ENCODE measurements around the gene MICAL3. TPM values are rescaled to one million over a fixed set of nuclear protein-coding genes. Genes with fewer than 3 reads are reported as not detected.

Gene MICAL3
- total and polyA plus RNA-seq, 4 donors: 4.4 to 30.7 (median 15.4) TPM

DNA sequence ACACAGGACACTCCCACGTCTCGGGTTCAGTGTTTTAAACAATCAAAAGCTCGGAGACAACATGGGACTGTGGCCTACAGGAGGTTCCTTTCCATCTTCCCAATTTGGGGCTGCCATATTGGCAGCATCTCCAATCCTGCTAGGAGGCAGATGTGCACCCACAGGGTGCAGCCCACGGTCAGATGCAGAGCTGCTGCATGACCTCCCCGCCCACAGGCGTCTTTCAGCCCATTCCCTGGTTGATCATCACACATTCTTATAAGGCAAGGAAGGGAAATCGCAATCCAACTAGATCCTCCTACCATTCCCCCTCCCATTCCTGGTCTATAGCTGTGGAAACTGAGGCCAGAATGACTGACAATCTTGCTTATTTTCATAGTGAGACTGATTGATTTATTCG is 121.4 kb downstream of the MICAL3 start:
- H3K4me3 ChIP-seq: no peak overlapping the region
- H3K9ac ChIP-seq (ENCODE audit: insufficient read depth in 1 of 2, low read length in 2 of 2): no peak overlapping the region
- peak overlapping the region in 1 of 2 donors; percentile 54 for H3K27ac ChIP-seq (ENCODE audit: low read depth in 1 of 2, low read length in 1 of 2)
- H3K36me3 ChIP-seq (ENCODE audit: control insufficient read depth in 4 of 4, insufficient read depth in 4 of 4, low read length in 4 of 4): peaks cover 4 to 32% (median 10%) of the 10 kb centered on the region in 4 donors
- WGBS, 2 donors: 97% methylated on average over 8 of the region's 8 CpGs
- no peak for ATAC-seq (ENCODE audit: insufficient read depth, low FRiP score)
- DNase-seq: no peak
- TF ChIP-seq, protein P1, sequence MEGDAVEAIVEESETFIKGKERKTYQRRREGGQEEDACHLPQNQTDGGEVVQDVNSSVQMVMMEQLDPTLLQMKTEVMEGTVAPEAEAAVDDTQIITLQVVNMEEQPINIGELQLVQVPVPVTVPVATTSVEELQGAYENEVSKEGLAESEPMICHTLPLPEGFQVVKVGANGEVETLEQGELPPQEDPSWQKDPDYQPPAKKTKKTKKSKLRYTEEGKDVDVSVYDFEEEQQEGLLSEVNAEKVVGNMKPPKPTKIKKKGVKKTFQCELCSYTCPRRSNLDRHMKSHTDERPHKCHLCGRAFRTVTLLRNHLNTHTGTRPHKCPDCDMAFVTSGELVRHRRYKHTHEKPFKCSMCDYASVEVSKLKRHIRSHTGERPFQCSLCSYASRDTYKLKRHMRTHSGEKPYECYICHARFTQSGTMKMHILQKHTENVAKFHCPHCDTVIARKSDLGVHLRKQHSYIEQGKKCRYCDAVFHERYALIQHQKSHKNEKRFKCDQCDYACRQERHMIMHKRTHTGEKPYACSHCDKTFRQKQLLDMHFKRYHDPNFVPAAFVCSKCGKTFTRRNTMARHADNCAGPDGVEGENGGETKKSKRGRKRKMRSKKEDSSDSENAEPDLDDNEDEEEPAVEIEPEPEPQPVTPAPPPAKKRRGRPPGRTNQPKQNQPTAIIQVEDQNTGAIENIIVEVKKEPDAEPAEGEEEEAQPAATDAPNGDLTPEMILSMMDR (IDR thresholded peaks at IDR 0.05; ENCODE audit: control extremely low read depth, extremely low read depth): no peak
- H3K27me3 ChIP-seq (ENCODE audit: control insufficient read depth in 3 of 3, insufficient read depth in 3 of 3, low read length in 2 of 3): peaks cover 0 to 6% (median 0%) of the 10 kb centered on the region in 3 donors
- no peaks in the 10 kb centered on the region for H3K9me3 ChIP-seq (ENCODE audit: control insufficient read depth in 4 of 4, insufficient read depth in 3 of 4, low read length in 3 of 4)
- H3K4me1 ChIP-seq (ENCODE audit: control insufficient read depth in 5 of 5, insufficient read depth in 5 of 5, low read length in 5 of 5): peaks cover 0 to 13% (median 5%) of the 10 kb centered on the region in 5 donors

DNA sequence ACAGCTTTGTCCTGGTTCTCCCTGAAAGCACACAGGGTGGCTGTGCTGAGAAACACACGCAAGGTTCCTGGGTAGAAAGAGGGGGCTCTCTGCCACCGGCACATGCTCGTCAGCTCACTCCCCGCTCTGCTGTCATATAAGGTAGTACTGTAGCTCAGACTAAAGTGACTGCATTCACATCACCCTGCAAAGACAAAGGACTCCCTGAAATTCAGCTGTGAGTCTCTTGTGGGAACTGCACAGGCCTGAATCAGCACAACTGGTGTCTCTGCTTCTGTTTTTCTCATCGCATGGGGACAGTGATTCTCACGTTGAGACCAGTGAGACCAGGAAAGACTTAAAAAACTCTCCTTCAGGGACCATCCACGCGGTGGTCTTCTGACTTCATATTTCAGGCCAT is 126.0 kb downstream of the MICAL3 start:
- WGBS, 2 donors: 87 to 95% methylated on average over 8 of the region's 8 CpGs
- Histone ChIP-seq H3K27ac (ENCODE audit: low read depth in 1 of 2, low read length in 1 of 2) (peak overlapping the region in 1 of 2 donors; percentile 36), H3K4me3 (no peak overlapping the region), H3K9ac (ENCODE audit: insufficient read depth in 1 of 2, low read length in 2 of 2) (no peak overlapping the region), H3K9me3 (ENCODE audit: control insufficient read depth in 4 of 4, insufficient read depth in 3 of 4, low read length in 3 of 4) (no peaks in the 10 kb centered on the region), H3K4me1 (ENCODE audit: control insufficient read depth in 5 of 5, insufficient read depth in 5 of 5, low read length in 5 of 5) (peaks cover 0 to 13% (median 0%) of the 10 kb centered on the region in 5 donors), H3K27me3 (ENCODE audit: control insufficient read depth in 3 of 3, insufficient read depth in 3 of 3, low read length in 2 of 3) (peaks cover 0 to 3% (median 0%) of the 10 kb centered on the region in 3 donors), H3K36me3 (ENCODE audit: control insufficient read depth in 4 of 4, insufficient read depth in 4 of 4, low read length in 4 of 4) (peaks cover 6 to 16% (median 10%) of the 10 kb centered on the region in 4 donors)
- TF ChIP-seq, protein P1 (IDR thresholded peaks at IDR 0.05; ENCODE audit: control extremely low read depth, extremely low read depth): no peak
- DNase-seq (no peak), ATAC-seq (ENCODE audit: insufficient read depth, low FRiP score) (no peak)

DNA sequence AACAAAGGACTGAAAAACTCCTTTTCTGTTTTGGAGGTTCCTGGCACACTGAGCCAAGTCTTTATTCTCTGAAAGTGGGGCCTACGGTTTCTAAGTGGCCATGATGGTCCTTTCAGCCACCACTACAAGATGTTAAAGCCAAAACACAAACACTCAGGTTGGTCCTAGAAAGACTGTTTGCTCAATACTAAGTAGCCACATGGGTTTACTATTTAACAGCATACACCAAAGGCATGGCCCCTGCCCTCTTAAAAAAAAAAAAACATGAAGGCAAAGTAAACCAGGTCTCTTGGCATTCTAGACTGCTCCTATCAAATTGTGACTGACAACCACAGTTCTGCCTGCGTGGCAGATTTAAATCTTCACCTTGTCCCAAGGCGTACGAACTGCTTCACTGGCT is 126.5 kb downstream of the MICAL3 start:
- ATAC-seq (ENCODE audit: insufficient read depth, low FRiP score): peak; percentile 62
- TF ChIP-seq, protein P1 (IDR thresholded peaks at IDR 0.05; ENCODE audit: control extremely low read depth, extremely low read depth): no peak
- H3K4me1 ChIP-seq (ENCODE audit: control insufficient read depth in 5 of 5, insufficient read depth in 5 of 5, low read length in 5 of 5): peaks cover 0 to 13% (median 0%) of the 10 kb centered on the region in 5 donors
- peak overlapping the region in 1 of 2 donors; percentile 36 for H3K27ac ChIP-seq (ENCODE audit: low read depth in 1 of 2, low read length in 1 of 2)
- peak in 2 of 3 donors; percentile 45 to 76 for DNase-seq
- 76 to 87% methylated on average over 4 of the region's 4 CpGs for WGBS, 2 donors
- H3K9me3 ChIP-seq (ENCODE audit: control insufficient read depth in 4 of 4, insufficient read depth in 3 of 4, low read length in 3 of 4): no peaks in the 10 kb centered on the region
- no peak overlapping the region for H3K4me3 ChIP-seq
- peaks cover 6 to 16% (median 10%) of the 10 kb centered on the region in 4 donors for H3K36me3 ChIP-seq (ENCODE audit: control insufficient read depth in 4 of 4, insufficient read depth in 4 of 4, low read length in 4 of 4)
- H3K9ac ChIP-seq (ENCODE audit: insufficient read depth in 1 of 2, low read length in 2 of 2): no peak overlapping the region
- peaks cover 0 to 3% (median 0%) of the 10 kb centered on the region in 3 donors for H3K27me3 ChIP-seq (ENCODE audit: control insufficient read depth in 3 of 3, insufficient read depth in 3 of 3, low read length in 2 of 3)

DNA sequence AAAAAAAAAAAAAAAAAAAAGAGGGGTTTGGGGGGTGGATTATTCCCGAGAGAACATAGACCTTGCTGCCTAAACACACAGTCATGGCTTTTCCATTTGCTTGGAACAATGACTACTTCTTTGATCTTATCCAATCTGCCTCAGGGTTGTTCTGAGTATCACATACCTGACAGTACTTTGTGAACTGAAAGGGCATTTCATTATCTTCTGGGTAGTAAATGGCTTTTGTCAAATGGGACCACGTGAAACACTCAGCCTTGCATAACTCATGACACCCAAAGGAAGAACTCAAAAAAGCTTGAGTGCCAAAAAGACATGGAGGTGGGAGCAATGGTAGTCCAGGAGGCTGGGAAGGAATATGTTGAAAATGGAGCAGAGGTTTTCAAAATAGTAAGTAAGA is 126.9 kb downstream of the MICAL3 start:
- no peak for ATAC-seq (ENCODE audit: insufficient read depth, low FRiP score)
- Histone ChIP-seq H3K36me3 (ENCODE audit: control insufficient read depth in 4 of 4, insufficient read depth in 4 of 4, low read length in 4 of 4) (peaks cover 6 to 16% (median 11%) of the 10 kb centered on the region in 4 donors), H3K27me3 (ENCODE audit: control insufficient read depth in 3 of 3, insufficient read depth in 3 of 3, low read length in 2 of 3) (peaks cover 0 to 3% (median 0%) of the 10 kb centered on the region in 3 donors), H3K27ac (ENCODE audit: low read depth in 1 of 2, low read length in 1 of 2) (peak overlapping the region in 1 of 2 donors; percentile 36), H3K9ac (ENCODE audit: insufficient read depth in 1 of 2, low read length in 2 of 2) (no peak overlapping the region), H3K4me3 (no peak overlapping the region), H3K9me3 (ENCODE audit: control insufficient read depth in 4 of 4, insufficient read depth in 3 of 4, low read length in 3 of 4) (no peaks in the 10 kb centered on the region), H3K4me1 (ENCODE audit: control insufficient read depth in 5 of 5, insufficient read depth in 5 of 5, low read length in 5 of 5) (peaks cover 0 to 13% (median 0%) of the 10 kb centered on the region in 5 donors)
- WGBS, 2 donors: 65 to 77% methylated on average over 2 of the region's 2 CpGs
- TF ChIP-seq, protein P1 (IDR thresholded peaks at IDR 0.05; ENCODE audit: control extremely low read depth, extremely low read depth): no peak
- DNase-seq: no peak
